ENCODE results near the gene TLN1. TPM values are rescaled to one million over a fixed set of nuclear protein-coding genes. Genes with fewer than 3 reads are reported as not detected.

TLN1 gene
- total RNA-seq, 1 donor from 2014 or later, result 362 TPM

- peaks cover 5% of the 10 kb centered on the region for H3K27me3 Mint-ChIP-seq
- H3K27ac Mint-ChIP-seq, result no peak overlapping the region
- POLR2A ChIA-PET, result interaction anchor here (0.6 to 1.2 kb wide), 4 partner anchors 22 to 103 kb away, joined by 3 to 5 read pairs (median 3); partner anchors contain the start of genes CCDC107, CREB3 and RMRP
- DNase-seq, result no peak
- no peaks in the 10 kb centered on the region for H3K9me3 Mint-ChIP-seq
- intact Hi-C loops (cut with micrococcal nuclease), result loop anchor here (2.0 to 5.0 kb wide), 2 partner anchors 21 to 37 kb away; partner anchors contain the start of genes CCDC107 and RMRP
- TF ChIP-seq, protein P1, sequence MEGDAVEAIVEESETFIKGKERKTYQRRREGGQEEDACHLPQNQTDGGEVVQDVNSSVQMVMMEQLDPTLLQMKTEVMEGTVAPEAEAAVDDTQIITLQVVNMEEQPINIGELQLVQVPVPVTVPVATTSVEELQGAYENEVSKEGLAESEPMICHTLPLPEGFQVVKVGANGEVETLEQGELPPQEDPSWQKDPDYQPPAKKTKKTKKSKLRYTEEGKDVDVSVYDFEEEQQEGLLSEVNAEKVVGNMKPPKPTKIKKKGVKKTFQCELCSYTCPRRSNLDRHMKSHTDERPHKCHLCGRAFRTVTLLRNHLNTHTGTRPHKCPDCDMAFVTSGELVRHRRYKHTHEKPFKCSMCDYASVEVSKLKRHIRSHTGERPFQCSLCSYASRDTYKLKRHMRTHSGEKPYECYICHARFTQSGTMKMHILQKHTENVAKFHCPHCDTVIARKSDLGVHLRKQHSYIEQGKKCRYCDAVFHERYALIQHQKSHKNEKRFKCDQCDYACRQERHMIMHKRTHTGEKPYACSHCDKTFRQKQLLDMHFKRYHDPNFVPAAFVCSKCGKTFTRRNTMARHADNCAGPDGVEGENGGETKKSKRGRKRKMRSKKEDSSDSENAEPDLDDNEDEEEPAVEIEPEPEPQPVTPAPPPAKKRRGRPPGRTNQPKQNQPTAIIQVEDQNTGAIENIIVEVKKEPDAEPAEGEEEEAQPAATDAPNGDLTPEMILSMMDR (IDR thresholded peaks at IDR 0.05), result no peak
- peaks cover 31% of the 10 kb centered on the region for H3K4me1 Mint-ChIP-seq
- H3K4me3 Mint-ChIP-seq, result no peak overlapping the region
- CTCF ChIA-PET, result interaction anchor here (1.1 to 5.9 kb wide), 4 partner anchors 16 to 76 kb away, joined by 3 to 30 read pairs (median 5); partner anchors contain the start of genes CCDC107 and RMRP
- no peak for ATAC-seq (ENCODE audit: low read depth)
- no peaks in the 10 kb centered on the region for H3K36me3 Mint-ChIP-seq (ENCODE audit: low read depth)
Measured at GRCh38 chr9:35679766-35680330, 52.1 kb downstream of the TLN1 start.

DNA sequence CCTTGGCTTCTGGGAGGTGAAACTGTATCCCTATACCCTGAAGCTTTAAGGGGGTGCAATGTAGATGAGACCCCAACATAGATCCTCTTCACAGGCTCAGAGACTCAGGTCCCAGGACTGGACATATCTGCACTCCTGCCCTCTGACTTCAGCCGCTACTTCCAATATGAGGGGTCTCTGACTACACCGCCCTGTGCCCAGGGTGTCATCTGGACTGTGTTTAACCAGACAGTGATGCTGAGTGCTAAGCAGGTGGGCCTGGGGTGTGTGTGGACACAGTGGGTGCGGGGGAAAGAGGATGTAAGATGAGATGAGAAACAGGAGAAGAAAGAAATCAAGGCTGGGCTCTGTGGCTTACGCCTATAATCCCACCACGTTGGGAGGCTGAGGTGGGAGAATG, 52.9 kb downstream of the TLN1 start:
- H3K9me3 Mint-ChIP-seq, result no peaks in the 10 kb centered on the region
- DNase-seq (no peak), ATAC-seq (ENCODE audit: low read depth) (no peak)
- no peaks in the 10 kb centered on the region for H3K36me3 Mint-ChIP-seq (ENCODE audit: low read depth)
- POLR2A ChIA-PET, result interaction anchor here (0.6 to 1.2 kb wide), 3 partner anchors 9 to 26 kb away, joined by 3 to 8 read pairs (median 5); partner anchors contain the start of genes CCDC107 and RMRP
- H3K27ac Mint-ChIP-seq, result no peak overlapping the region
- no peak overlapping the region for H3K4me3 Mint-ChIP-seq
- peaks cover 8% of the 10 kb centered on the region for H3K27me3 Mint-ChIP-seq
- H3K4me1 Mint-ChIP-seq, result peaks cover 37% of the 10 kb centered on the region
- intact Hi-C loops (cut with micrococcal nuclease), result no loop called here
- TF ChIP-seq, protein P1 (IDR thresholded peaks at IDR 0.05), result no peak
- CTCF ChIA-PET, result interaction anchor here (1.5 kb wide), 1 partner anchor 32 kb away, joined by 3 read pairs; no protein-coding TSS in a partner anchor

DNA sequence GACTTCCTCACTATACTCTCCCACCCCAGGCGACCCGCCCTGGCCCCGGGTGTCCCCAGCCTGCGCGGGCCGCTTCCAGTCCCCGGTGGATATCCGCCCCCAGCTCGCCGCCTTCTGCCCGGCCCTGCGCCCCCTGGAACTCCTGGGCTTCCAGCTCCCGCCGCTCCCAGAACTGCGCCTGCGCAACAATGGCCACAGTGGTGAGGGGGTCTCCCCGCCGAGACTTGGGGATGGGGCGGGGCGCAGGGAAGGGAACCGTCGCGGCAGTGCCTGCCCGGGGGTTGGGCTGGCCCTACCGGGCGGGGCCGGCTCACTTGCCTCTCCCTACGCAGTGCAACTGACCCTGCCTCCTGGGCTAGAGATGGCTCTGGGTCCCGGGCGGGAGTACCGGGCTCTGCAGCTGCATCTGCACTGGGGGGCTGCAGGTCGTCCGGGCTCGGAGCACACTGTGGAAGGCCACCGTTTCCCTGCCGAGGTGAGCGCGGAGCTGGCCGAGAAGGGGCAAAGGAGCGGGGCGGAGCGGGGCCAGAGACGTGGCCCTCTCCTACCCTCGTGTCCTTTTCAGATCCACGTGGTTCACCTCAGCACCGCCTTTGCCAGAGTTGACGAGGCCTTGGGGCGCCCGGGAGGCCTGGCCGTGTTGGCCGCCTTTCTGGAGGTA, 56.1 kb downstream of the TLN1 start:
- POLR2A ChIA-PET, result interaction anchor here (0.6 to 1.4 kb wide), 6 partner anchors 11 to 57 kb away, joined by 3 to 4 read pairs (median 3); partner anchors contain the start of genes ARHGEF39, CCDC107, CREB3 and RMRP
- TF ChIP-seq, protein P1 (IDR thresholded peaks at IDR 0.05), result no peak
- CTCF ChIA-PET, result interaction anchor here (0.7 to 1.3 kb wide), 2 partner anchors 72 to 81 kb away, joined by 3 to 4 read pairs; no protein-coding TSS in a partner anchor
- Mint-ChIP-seq H3K4me3 (peak overlapping the region; percentile 75), H3K27me3 (peaks cover 8% of the 10 kb centered on the region), H3K4me1 (peaks cover 31% of the 10 kb centered on the region), H3K27ac (no peak overlapping the region), H3K36me3 (ENCODE audit: low read depth) (no peaks in the 10 kb centered on the region), H3K9me3 (no peaks in the 10 kb centered on the region)
- ATAC-seq (ENCODE audit: low read depth), result peak; percentile 74
- intact Hi-C loops (cut with micrococcal nuclease), result no loop called here
- DNase-seq, result peak; percentile 47

GRCh38 chr9:35675204-35675603, 56.8 kb downstream of the TLN1 start:
- Mint-ChIP-seq H3K36me3 (ENCODE audit: low read depth) (no peaks in the 10 kb centered on the region), H3K4me1 (peaks cover 25% of the 10 kb centered on the region), H3K4me3 (peak overlapping the region; percentile 75), H3K27ac (no peak overlapping the region), H3K27me3 (peaks cover 8% of the 10 kb centered on the region), H3K9me3 (no peaks in the 10 kb centered on the region)
- DNase-seq (no peak), ATAC-seq (ENCODE audit: low read depth) (no peak)
- intact Hi-C loops (cut with micrococcal nuclease), result no loop called here
- POLR2A ChIA-PET, result interaction anchor here (0.6 to 1.4 kb wide), 5 partner anchors 15 to 76 kb away, joined by 3 to 4 read pairs (median 3); partner anchors contain the start of genes CCDC107, CREB3 and RMRP
- TF ChIP-seq, protein P1 (IDR thresholded peaks at IDR 0.05), result no peak
- CTCF ChIA-PET, result interaction anchor here (1.3 kb wide), 1 partner anchor 72 kb away, joined by 4 read pairs; no protein-coding TSS in a partner anchor

- TF ChIP-seq, protein P1 (IDR thresholded peaks at IDR 0.05), result no peak
- Mint-ChIP-seq H3K27ac (no peak overlapping the region), H3K4me1 (peaks cover 15% of the 10 kb centered on the region), H3K27me3 (peaks cover 8% of the 10 kb centered on the region), H3K4me3 (no peak overlapping the region), H3K36me3 (ENCODE audit: low read depth) (no peaks in the 10 kb centered on the region), H3K9me3 (no peaks in the 10 kb centered on the region)
- ChIA-PET POLR2A (no interaction called here), CTCF (no interaction called here)
- ATAC-seq (ENCODE audit: low read depth) (no peak), DNase-seq (no peak)
- intact Hi-C loops (cut with micrococcal nuclease), result no loop called here
Measured at GRCh38 chr9:35674025-35674361, 58.0 kb downstream of the TLN1 start.

All from activated B cell treated with CpG ODN at 0.5 μM for 24 hours (primary cell).